IMR-90 (cell line): ENCODE results near the gene PAF1. TPM values are rescaled to one million over a fixed set of nuclear protein-coding genes. Genes with fewer than 3 reads are reported as not detected.

ENCODE experiments used
- ATAC-seq: fragments of 200-7000 bp; cut with Tn5 transposase; 2 replicates; pipeline ENCODE4 v1.9.1; 2020; ENCODE audit warnings: low read depth, mild to moderate bottlenecking, moderate library complexity
- BruUV-seq: library from RNA; stranded (reverse); fragments of 400-500 nt; replicated peaks from 2 replicates; lab custom pipeline; 2021; lab: Mats Ljungman, UMichigan
- CTCF ChIA-PET: fragments of 300-600 bp; formaldehyde crosslinking; extraction: SDS; loops from one replicate; lab custom pipeline; 2021; ENCODE audit warnings: antibody characterized with exemption; lab: Yijun Ruan, JAX
- POLR2A ChIA-PET: fragments of 300-600 bp; sonication (Branson Sonifier 250); formaldehyde crosslinking; loops from one replicate; lab custom pipeline; 2022; ENCODE audit warnings: antibody characterized with exemption; ENCODE audit not compliant: unreplicated experiment; lab: Charles Lee
- DNase-seq: peaks from one replicate; pipeline ENCODE4 v3.0.0; 2013
- H2AFZ ChIP-seq: replicated peaks from 2 replicates; pipeline ENCODE3; 2013; ENCODE audit warnings: low read length, mild to moderate bottlenecking; ENCODE audit not compliant: poor library complexity
- H2AK5ac ChIP-seq: 2 replicates; pipeline ENCODE4 v1.6.1; 2013; ENCODE audit warnings: low read depth, low read length, inconsistent platforms
- H2AK9ac ChIP-seq: replicated peaks from 2 replicates; pipeline ENCODE3; 2013; ENCODE audit warnings: mild to moderate bottlenecking, low read depth, low read length, moderate library complexity; ENCODE audit not compliant: poor library complexity
- H2BK120ac ChIP-seq: 2 replicates; pipeline ENCODE4 v1.6.1; 2013; ENCODE audit warnings: low read depth, low read length, inconsistent platforms
- H2BK15ac ChIP-seq: 3 replicates; pipeline ENCODE4 v1.6.1; 2013; ENCODE audit warnings: low read depth, low read length, inconsistent platforms
- H2BK20ac ChIP-seq: 2 replicates; pipeline ENCODE4 v1.6.1; 2013; ENCODE audit warnings: low read depth, mild to moderate bottlenecking, inconsistent platforms, low read length, moderate library complexity
- H2BK5ac ChIP-seq: 2 replicates; pipeline ENCODE4 v1.6.1; 2013; ENCODE audit warnings: mild to moderate bottlenecking, low read depth, low read length, inconsistent platforms; ENCODE audit not compliant: poor library complexity, severe bottlenecking
- H3K14ac ChIP-seq: replicated peaks from 2 replicates; pipeline ENCODE4 v1.6.1; 2013; ENCODE audit warnings: low read depth, low read length, inconsistent platforms
- H3K18ac ChIP-seq: 2 replicates; pipeline ENCODE4 v1.6.1; 2013; ENCODE audit warnings: low read depth, low read length, control low read depth
- H3K23ac ChIP-seq: 2 replicates; pipeline ENCODE4 v1.6.1; 2013; ENCODE audit warnings: low read depth, low read length, inconsistent platforms
- H3K27ac ChIP-seq: 2 replicates; pipeline ENCODE4 v1.5.1; 2013; ENCODE audit warnings: mild to moderate bottlenecking, control low read depth, low read length; ENCODE audit not compliant: insufficient read depth
- H3K27me3 ChIP-seq: 2 replicates; pipeline ENCODE4 v1.6.1; 2013; ENCODE audit warnings: low read length; ENCODE audit not compliant: control insufficient read depth, insufficient read depth
- H3K36me3 ChIP-seq: 2 replicates; pipeline ENCODE4 v1.6.1; 2013; ENCODE audit warnings: low read length, mixed read lengths; ENCODE audit not compliant: control insufficient read depth, insufficient read depth
- H3K4ac ChIP-seq: 2 replicates; pipeline ENCODE4 v1.6.1; 2013; ENCODE audit warnings: low read depth, low read length, inconsistent platforms
- H3K4me1 ChIP-seq: 2 replicates; pipeline ENCODE4 v1.6.1; 2013; ENCODE audit warnings: low read length, mixed read lengths; ENCODE audit not compliant: control insufficient read depth, insufficient read depth
- H3K4me2 ChIP-seq: 2 replicates; pipeline ENCODE4 v1.6.1; 2013; ENCODE audit warnings: low read depth, mild to moderate bottlenecking, control low read depth, low read length, moderate library complexity
- H3K4me3 ChIP-seq: 2 replicates; pipeline ENCODE4 v1.5.1; 2013; ENCODE audit warnings: low read depth, mild to moderate bottlenecking, control low read depth, low read length, moderate library complexity; ENCODE audit not compliant: insufficient read depth
- H3K56ac ChIP-seq: 2 replicates; pipeline ENCODE4 v1.6.1; 2013; ENCODE audit warnings: low read length, inconsistent platforms; ENCODE audit not compliant: insufficient read depth; ENCODE audit errors: extremely low read depth
- H3K79me1 ChIP-seq, 2 experiments: 2 replicates each; pipeline ENCODE4 v1.6.1; 2013; ENCODE audit warnings: low read length in 2 of 2, inconsistent platforms in 1 of 2, low read depth in 1 of 2
- H3K9ac ChIP-seq: 2 replicates; pipeline ENCODE4 v1.6.1; 2013; ENCODE audit warnings: low read depth, low read length, control low read depth
- H3K9me1 ChIP-seq: 2 replicates; pipeline ENCODE4 v1.6.1; 2013; ENCODE audit warnings: low read length, inconsistent platforms; ENCODE audit not compliant: insufficient read depth
- H3K9me3 ChIP-seq: 2 replicates; pipeline ENCODE4 v1.6.1; 2013; ENCODE audit warnings: low read length; ENCODE audit not compliant: control insufficient read depth, insufficient read depth
- H4K20me1 ChIP-seq: 2 replicates; pipeline ENCODE4 v1.6.1; 2013; ENCODE audit warnings: low read length, inconsistent platforms; ENCODE audit not compliant: insufficient read depth
- H4K5ac ChIP-seq: 2 replicates; pipeline ENCODE4 v1.6.1; 2013; ENCODE audit warnings: mild to moderate bottlenecking, low read depth, low read length, control low read depth
- H4K8ac ChIP-seq, 2 experiments: 2 replicates each; pipeline ENCODE4 v1.6.1; 2013; ENCODE audit warnings: low read depth in 2 of 2, low read length in 2 of 2, control low read depth in 1 of 2, inconsistent platforms in 1 of 2
- H4K91ac ChIP-seq: 2 replicates; pipeline ENCODE4 v1.6.1; 2013; ENCODE audit warnings: low read depth, low read length, inconsistent platforms; ENCODE audit not compliant: insufficient read depth
- BHLHE40 ChIP-seq: fragments of 150-350 bp; IDR thresholded peaks from 2 replicates; pipeline ENCODE4 v1.6.1; 2016; ENCODE audit warnings: mild to moderate bottlenecking, low read depth, low read length
- CEBPB ChIP-seq: IDR thresholded peaks from 2 replicates; pipeline ENCODE4 v1.6.1; 2012; ENCODE audit warnings: low read depth, low read length, improper control_type of control experiment
- MAFK ChIP-seq: IDR thresholded peaks from 2 replicates; pipeline ENCODE4 v1.6.1; 2012; ENCODE audit warnings: low read depth, low read length, improper control_type of control experiment
- MXI1 ChIP-seq: IDR thresholded peaks from 2 replicates; pipeline ENCODE4 v1.6.1; 2012; ENCODE audit warnings: low read depth, mild to moderate bottlenecking, low read length, moderate library complexity, borderline replicate concordance
- POLR2A ChIP-seq: IDR thresholded peaks from 2 replicates; pipeline ENCODE4 v1.6.1; 2012; ENCODE audit warnings: mild to moderate bottlenecking, low read depth, low read length
- RFX5 ChIP-seq: IDR thresholded peaks from 2 replicates; pipeline ENCODE4 v1.8.0; 2012; ENCODE audit warnings: low read depth, mild to moderate bottlenecking, low read length, moderate library complexity
- WGBS, 2 experiments: methylation state at CpG; one replicate each; pipeline versions ENCODE4 v1.1.5 to v1.1.7; 2013; ENCODE audit warnings: missing lambda C conversion rate in 2 of 2; ENCODE audit not compliant: insufficient read length in 1 of 2; ENCODE audit errors: extremely low coverage in 2 of 2; 5-methylcytosine and 5-hydroxymethylcytosine counted together
- dilution Hi-C: fragments of 300-500 bp; cut with HindIII; formaldehyde crosslinking; loops from one replicate; pipeline ENCODE4 v1.14.3; 2018; ENCODE audit warnings: low sequenced_read_pairs; ENCODE audit not compliant: unreplicated experiment
- in situ Hi-C: fragments of 300-500 bp; cut with MboI; formaldehyde crosslinking; loops from 3 replicates; pipeline ENCODE4 v1.14.3; 2019; ENCODE audit warnings: low sequenced_read_pairs, inconsistent platforms, mixed read lengths
- intact Hi-C: fragments of 100-400 bp; cut with micrococcal nuclease; formaldehyde crosslinking; loops from 2 replicates; pipeline ENCODE4 v1.10.0; 2022
- polyA plus RNA-seq, 3 experiments: library from polyadenylated mRNA; depleted of rRNA; stranded (reverse); fragments of >200 nt; gene quantifications; 2 replicates each; pipeline ENCODE4 v1.2.3, GENCODE V29; 2012; ENCODE audit warnings: low replicate concordance in 1 of 3
- total RNA-seq: library from RNA; depleted of rRNA; stranded (reverse); fragments of >200 nt; gene quantifications from 2 replicates; pipeline ENCODE4 v1.2.3, GENCODE V29; 2012
- TF ChIP-seq, protein P1 (sequence below): fragments of 150-350 bp; IDR thresholded peaks from 2 replicates; pipeline ENCODE4 v1.6.1; 2017; ENCODE audit warnings: mild to moderate bottlenecking, antibody characterized with exemption, low read length, low read depth

The PAF1 gene
- total and polyA plus RNA-seq, 2 of the 4 experiments (the other 2 are of a cell fraction), result 45.7 to 54.3 TPM

GRCh38 chr19:39384839-39385568 lies 5.9 kb downstream of the PAF1 start:
- Histone ChIP-seq H3K9me3 (no peaks in the 10 kb centered on the region), H2BK5ac (no peak overlapping the region), H3K79me1 (peaks cover 16 to 41% of the 10 kb centered on the region in 2 experiments), H4K91ac (no peak overlapping the region), H3K4me3 (no peak overlapping the region), H4K5ac (no peak overlapping the region), H3K27me3 (no peaks in the 10 kb centered on the region), H3K4me1 (peaks cover 5% of the 10 kb centered on the region), H3K9ac (no peak overlapping the region), H3K4me2 (no peak overlapping the region), H4K20me1 (peaks cover 4% of the 10 kb centered on the region), H4K8ac (no peak overlapping the region), H2BK20ac (no peak overlapping the region), H2BK120ac (no peak overlapping the region), H2AK9ac (no peak overlapping the region), H3K4ac (no peak overlapping the region), H3K18ac (no peak overlapping the region), H2AK5ac (no peak overlapping the region), H2BK15ac (no peak overlapping the region), H3K56ac (no peak overlapping the region), H3K23ac (no peak overlapping the region), H3K14ac (no peak overlapping the region), H2AFZ (no peak overlapping the region), H3K27ac (no peak overlapping the region), H3K36me3 (peaks cover 78% of the 10 kb centered on the region), H3K9me1 (peaks cover 13% of the 10 kb centered on the region)
- dilution Hi-C loops (no loop called here), intact Hi-C loops (no loop called here), in situ Hi-C loops (no loop called here)
- no CpG with 5 or more reads among the region's 9 CpGs for WGBS, 2 experiments
- ChIA-PET POLR2A (interaction anchor here (0.6 kb wide), 1 partner anchor 22 kb away, joined by 14 read pairs; the partner anchor contains the start of gene ZFP36), CTCF (no interaction called here)
- TSS peak; percentile 71 for BruUV-seq
- ATAC-seq (no peak), DNase-seq (no peak)
- TF ChIP-seq BHLHE40, result no peak
- no peak for TF ChIP-seq MXI1
- no peak for TF ChIP-seq RFX5
- TF ChIP-seq MAFK, result no peak
- TF ChIP-seq POLR2A, result no peak; the same call in 1 of the 2 replicates
- TF ChIP-seq CEBPB, result no peak
- TF ChIP-seq, protein P1, sequence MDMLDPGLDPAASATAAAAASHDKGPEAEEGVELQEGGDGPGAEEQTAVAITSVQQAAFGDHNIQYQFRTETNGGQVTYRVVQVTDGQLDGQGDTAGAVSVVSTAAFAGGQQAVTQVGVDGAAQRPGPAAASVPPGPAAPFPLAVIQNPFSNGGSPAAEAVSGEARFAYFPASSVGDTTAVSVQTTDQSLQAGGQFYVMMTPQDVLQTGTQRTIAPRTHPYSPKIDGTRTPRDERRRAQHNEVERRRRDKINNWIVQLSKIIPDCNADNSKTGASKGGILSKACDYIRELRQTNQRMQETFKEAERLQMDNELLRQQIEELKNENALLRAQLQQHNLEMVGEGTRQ, result no peak
